Umbilical cord (tissue), 2 donors: ENCODE results near the gene DACT2. TPM values are rescaled to one million over a fixed set of nuclear protein-coding genes. Genes with fewer than 3 reads are reported as not detected.
"Not testable (repeated sequence)": the region's sequence is repeated elsewhere in the genome, so short reads cannot be mapped to it uniquely, and the experiment has no call there.

ENCODE experiments used
- DNase-seq: peaks from one replicate; pipeline ENCODE4 v3.0.0-alpha.2; 2015; ENCODE audit warnings: low spot score
- total RNA-seq: library from RNA; depleted of rRNA; stranded (reverse); fragments of >200 nt; gene quantifications from one replicate; pipeline ENCODE4 v1.2.3, GENCODE V29; 2014; ENCODE audit warnings: low replicate concordance; ENCODE audit not compliant: insufficient read depth

DACT2 gene
- total RNA-seq, 1 donor from 2014 or later: 8.7 TPM

DNA sequence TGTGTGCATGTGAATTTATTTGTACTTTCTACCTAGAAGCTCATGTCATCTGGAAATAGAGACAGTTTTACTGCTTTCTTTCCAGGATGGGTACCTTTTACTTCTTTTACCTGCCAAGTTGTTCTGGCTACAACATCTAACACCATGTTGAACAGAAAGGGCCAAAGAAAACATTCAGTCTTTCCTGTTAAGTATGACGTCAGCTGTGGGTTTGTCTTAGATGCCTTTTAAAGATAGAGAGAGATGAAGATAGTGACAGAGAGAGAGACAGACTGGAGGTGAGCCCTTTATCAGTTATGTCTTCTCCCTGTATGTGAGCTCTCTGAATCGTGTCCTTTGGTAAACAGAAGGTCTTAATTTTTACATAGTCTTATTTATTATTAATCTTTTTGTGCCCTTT, 3.4 kb upstream of the DACT2 start:
- peak; percentile 33 for DNase-seq

DNA sequence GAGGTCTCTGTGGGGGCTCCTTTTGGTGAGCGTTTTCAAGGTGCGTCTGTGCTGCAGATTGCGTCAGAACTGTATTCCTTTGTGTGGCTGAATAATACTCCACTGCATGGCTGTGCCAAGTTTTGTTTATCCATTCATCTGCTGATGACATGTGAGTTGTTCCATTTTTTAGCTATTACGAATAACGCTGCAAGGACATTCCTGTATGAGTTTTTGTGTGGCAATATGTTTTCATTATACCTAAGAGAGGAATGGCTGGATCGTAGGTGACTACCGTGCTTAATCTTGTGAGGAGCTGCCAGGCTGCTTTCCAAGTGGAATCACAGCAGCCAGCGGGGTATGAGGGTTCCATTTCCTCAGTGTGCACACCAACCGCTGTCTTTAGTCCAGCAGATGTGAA, 1.1 kb upstream of the DACT2 start:
- no peak for DNase-seq

DNA sequence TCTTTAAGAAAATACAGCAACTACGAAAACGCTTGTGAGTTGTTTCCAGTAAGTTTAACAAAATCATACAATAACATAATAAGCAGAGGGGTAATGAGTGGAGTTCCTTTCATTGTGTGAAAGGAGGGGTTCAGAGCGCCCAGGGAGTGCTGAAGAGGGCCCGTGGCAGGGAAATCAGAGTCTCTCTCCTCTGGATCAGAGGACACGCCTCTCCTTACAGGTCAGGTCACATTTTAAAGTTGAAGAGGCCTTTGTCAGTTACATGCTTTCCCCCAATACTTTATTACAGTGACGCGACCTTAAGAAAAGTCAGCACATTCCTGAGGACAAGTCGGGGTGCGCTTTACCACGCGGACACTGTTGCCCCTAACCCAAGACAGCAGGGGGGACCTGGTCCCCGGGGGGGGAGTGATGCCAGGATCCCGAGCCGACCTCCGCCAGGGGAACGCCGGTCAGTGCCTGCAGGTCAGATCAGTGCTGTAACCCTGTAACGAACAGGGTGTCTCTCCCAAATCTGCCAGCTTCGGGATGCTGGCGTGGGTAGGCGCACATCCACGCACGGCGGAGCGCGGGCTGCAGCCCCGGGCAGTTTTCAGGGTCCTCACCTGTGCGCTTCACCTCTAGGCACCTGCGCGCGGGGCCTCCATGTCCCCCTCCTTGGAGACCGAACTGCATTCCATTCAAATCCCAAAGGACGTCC, 848 bp downstream of the DACT2 start:
- peak; percentile 14 for DNase-seq

DNA sequence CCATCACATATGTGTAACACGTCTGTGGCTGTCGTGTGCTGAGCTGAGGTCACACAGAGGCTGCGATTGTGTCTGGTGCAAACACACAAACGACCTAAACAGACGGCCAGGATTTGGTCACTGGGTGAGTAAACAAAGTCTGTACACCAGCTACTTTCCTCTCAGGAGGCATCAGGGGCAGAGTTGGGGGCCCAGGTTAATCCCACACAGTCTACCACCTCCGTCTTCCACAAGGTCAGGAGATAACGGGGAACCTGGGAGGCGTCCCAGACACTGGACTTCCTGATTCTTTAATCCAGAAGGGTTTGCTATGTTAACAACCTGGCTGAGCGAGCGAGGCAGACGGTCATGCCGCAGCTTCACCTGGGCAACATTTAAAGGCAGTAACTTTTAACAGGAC, 1.5 kb downstream of the DACT2 start:
- DNase-seq: no peak

DNA sequence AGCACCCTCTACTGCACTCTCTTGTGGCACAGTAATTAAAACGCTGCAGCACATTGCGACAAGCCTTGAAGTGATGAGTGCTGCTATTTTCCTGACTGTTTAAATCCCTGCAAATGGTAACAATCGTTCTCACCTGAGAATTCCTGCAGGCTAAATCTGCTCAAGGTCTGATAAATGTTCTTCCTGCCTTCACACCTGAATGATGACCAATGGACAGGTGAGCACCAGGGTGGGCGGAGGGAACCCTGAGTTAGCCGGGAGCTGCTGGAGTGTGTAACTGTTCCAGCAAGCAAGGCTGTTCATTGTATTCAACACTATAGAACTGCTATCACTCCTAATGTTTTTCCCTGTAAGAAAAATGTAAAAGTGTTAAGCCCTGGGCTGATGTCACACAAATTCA, 4.0 kb downstream of the DACT2 start:
- no peak for DNase-seq

DNA sequence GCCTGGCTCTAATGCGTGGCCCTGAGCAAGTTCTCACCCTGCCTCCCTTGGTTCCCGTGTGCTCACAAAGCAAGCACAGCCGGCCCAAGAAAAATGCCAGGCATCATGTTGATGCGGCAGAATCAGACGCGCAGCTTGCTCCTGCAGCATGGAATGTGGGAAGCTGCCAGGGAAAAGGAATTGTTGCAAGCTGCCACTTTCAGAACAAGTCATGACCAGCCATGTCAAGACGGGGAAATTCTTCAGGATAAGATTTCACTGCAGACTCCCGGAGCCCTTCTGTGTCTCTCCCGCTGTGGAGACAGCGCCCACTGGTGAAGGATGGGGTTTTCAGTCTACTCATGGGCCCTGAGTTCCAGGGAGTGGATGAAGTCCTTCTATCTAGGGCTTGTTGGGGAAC, 4.6 kb downstream of the DACT2 start:
- peak; percentile 93 for DNase-seq

DNA sequence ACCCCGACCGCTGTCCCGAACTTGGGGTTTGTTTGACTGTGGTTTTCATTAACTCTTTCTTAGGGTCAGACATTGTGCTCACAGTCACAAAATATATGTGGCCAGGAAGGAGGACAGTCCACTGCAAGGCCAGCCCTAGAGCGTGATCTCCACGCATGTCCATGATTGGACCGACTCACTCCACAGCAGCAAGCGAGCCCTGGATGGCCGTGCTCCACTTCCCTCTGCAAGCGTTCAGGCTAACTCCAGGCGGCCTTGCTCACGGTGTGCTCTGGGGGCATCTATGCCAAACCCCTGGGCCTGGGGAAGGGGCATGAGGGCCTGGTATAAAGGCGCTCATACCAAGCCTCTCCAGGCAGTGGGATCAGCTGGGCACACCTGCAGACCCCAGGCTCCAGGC, 5.6 kb downstream of the DACT2 start:
- DNase-seq: no peak

DNA sequence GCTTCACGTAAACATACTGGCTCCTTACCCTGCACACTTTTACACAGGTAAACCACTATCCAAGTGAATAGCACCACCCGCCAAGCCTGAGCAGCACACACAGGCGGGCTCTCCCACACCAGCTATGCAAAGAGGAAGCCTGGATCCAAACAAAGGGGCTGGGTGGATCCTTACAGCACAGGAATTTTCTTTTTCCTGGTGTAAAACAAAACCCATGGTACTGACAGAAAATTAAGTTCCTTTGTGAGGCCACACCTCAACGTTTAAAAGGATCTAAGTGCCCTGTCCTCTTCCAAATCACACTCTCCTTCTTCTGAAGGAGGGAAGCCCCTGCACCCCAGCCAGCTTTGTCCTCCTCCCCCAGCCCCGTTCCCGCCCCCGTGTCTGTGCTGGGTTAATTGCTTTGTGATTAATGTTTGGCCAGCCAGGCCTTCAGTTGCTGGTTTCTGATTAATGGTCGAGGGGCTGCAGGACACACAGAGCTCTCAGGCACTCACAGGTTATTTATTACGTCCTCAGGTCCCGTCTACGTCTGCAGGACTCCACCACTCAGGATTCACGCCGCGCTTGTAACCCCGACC, 6.1 kb downstream of the DACT2 start:
- peak; percentile 47 for DNase-seq

DNA sequence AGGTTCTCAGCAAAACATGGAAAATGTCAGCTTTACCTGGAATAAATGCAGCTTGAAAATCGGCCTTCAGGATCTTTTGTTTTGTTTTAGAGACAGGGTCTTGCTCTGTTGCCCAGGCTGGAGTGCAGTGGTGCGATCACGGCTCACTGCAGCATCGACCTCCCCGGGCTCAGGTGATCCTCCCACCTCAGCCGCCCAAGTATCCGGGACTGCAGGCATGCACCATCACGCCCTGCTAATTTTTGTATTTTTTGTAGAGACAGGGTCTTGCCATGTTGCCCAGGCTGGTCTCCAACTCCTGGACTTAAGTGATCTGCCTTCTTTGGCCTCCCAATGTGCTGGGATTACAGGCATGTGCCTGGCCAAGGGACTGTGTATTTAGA, 7.5 kb downstream of the DACT2 start:
- DNase-seq: not testable (repeated sequence)

DNA sequence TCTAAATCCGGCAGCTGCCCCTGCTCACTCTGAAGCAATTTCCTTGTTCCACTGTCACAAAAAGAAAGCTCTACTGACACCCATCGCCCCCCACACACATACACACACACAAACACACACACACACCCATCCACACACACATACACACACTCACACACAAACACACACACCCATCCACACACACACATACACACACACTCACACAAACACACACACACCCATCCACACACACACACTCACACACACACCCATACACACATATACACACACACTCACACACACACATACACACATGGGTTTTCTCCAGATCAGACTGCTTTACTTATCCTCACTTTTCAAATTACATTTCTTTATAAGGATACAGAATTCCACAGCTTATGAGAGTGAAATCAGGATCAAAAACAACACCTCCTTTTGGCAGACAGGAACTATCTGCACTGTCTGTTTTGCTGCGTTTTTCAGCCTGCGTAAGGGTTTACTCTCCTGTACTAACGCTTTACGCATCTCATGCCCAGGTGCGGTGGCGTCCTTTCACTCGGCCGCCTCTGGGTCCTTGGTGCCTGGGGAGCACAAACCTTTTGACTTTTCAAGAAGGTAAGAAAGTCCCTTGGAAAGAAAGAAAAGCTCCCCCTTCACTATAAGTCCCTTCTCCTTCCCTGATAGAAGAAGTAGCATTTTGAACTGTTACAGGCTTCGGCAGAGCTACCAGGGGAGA, 8.0 kb downstream of the DACT2 start:
- no peak for DNase-seq

DNA sequence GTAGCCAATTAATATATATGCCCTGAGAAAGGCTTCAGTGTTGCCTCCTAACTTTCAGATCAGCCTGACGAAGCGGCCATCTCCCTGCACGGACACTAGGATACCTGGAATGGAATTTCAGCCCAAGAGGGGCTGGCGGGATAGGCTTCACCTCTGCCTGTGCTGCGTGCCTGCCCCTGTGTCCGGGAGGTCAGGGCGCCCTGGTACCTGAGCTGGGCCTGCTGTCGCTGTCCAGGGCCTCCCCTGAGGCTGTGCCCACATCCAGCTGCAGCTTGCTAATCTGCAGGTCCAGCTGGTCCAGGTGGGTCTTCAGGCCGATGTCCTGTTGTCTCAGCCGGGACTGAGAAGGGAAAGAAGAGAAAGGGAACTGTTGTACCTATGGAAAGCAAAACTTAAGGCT, 8.6 kb downstream of the DACT2 start:
- no peak for DNase-seq

DNA sequence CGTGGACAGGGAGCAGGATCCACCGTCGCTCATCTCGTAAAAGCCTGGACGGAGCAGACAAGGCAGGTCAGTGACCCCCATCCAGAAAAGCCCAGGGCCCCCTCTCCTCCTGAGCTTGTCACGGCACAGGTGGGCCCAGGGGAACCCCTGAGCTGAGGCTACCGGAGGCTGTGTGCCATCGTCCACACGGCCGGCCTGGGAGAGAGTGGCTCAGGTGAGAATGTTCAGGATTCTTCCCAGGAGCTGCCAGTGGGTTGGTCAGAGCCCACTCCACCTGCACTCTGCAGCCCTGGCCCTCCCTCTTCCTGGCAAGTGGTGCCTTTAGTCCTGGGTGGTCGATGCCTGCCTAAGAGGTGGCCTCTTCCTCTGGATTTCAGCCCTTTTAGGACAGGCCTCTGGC, 9.2 kb downstream of the DACT2 start:
- no peak for DNase-seq

DNA sequence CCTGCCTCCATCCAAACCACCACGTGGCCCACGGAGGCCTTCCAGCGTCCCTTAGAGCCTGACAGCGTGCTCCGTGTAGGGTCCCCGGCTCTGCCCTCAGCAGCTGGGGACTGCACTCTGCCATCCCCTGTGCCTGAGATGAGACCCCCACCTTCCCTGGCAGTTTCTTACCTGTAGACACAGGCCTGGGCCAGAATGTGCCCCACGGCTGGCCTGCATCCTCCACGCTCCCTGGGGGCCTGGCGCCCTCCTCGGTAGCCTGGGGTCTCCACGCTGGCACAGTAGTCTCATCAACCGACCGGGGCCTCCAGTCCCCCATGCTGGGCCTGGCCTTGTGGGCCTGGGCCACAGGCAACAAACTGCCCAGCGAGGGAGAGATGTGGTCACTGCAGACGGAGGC, 9.6 kb downstream of the DACT2 start:
- DNase-seq: no peak

DNA sequence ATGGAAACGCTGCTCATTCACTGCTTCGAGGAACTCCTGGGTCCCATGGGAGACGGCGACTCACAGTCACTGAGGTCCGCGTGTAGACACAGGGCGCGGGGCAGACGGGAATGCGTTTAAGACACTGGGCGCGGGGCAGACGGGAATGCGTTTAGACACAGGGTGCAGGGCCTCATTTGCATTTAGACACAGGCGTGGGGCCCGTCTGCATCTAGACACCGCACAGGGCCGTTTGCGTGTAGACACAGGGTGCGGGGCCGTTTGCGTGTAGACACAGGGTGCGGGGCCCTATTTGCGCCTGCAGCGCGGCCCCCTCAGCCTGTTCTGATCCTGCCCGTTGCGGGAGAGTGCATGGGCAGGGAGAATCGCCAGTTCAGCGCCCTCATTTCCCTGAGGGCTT, 10.4 kb downstream of the DACT2 start:
- no peak for DNase-seq

DNA sequence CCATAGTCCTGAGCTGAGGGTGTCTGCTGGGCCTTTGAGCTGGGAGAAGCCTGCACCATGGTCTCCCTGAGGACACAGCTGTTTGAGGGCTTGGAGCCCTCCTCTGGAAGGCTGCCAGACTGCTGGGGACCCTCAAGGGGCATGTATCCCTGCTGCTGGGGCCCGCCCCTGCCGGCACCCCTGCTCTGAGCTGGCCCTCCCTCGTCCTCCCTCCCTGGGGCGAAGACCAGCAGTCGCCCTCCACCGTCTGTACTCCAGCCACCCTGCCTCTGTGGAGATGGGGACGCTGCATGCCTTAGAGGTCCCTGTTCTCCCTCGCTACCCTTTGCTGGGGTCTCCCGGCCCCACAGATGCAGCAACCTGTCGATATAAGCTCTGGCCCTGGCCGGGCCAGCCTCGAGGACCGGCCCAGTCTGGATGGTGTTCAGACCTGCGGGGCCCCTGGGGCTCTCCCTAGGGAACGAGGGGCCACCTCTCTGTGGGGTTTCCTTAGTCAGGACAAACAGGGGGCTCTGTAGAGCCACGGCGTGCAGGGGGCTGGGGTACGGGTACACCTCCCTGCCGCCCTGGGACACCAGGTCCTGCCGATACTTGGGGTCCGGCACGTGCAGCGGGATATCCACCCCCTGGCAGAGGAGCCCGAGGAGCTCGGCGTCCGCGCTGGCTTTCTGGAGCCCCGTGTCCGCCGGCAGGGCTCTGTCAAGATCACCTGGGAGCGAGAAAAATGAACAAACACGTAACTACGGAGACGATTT, 11.0 kb downstream of the DACT2 start:
- DNase-seq: no peak

DNA sequence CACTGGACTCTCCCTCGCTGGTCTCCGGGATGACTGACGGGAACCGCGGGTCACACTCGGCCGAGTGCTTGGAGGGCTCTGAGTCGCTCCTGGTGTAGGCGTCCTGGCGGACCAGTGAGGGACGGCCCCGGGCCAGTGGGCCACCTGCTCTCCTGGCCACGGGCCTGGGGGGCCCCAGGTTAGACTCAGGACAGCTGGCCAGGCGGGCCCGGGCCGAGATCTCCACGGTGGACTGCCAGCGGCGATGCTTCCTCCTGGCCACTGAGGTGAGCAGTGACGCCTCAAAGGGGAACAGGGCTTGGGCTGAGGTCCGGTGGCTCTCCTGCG, 11.9 kb downstream of the DACT2 start:
- DNase-seq: no peak

DNA sequence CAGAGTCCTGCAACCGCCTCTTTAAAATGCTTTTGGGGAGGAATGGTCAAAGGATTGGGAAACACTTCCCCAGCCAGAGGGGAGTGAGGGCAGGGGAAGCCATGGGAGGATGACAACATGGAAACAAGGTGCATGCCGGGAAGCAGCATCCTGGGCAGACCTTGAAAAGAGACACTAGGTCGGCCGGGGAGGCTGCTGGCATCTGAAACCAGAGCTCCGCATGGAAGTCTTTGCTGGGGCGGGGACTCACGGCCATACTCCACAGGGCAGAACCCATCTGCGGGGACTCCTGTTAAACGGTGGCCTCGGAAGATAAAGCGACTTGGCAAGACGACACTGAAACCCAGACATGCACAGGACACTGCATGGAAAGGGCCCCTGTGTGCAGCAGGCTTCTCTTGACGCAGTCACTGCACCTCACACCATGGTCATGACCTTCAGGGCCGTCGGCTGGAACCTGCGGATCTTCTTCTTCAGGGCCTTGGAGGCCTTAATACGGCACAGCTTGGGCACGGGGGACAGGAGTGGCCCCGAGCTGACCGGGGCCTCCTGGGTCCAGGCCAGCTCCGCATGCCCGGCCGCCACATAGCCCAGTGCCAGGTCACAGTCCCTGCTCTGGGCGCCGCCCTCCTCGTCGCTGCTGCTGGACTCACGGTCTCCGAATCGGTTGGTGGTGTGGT, 12.4 kb downstream of the DACT2 start:
- DNase-seq: no peak

DNA sequence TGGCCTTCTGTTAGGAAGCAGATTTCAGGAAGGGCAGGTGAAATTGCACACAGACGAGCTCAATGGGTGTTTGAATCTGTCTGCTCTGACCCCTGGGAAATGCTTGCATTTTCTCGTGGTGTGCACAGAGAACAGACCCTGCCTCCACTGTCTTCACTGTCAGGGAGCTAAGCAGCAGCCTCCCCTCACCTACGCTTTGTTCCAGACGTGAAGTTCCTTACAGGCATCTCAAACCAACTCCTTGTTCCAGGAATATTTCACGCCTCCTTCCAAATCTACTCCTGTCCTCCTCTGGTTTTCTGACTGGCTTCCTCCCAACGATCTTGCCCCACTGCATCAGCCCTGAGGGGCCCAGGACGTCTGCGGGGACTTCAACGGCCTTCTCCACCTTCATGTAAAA, 13.7 kb downstream of the DACT2 start:
- DNase-seq: no peak

DNA sequence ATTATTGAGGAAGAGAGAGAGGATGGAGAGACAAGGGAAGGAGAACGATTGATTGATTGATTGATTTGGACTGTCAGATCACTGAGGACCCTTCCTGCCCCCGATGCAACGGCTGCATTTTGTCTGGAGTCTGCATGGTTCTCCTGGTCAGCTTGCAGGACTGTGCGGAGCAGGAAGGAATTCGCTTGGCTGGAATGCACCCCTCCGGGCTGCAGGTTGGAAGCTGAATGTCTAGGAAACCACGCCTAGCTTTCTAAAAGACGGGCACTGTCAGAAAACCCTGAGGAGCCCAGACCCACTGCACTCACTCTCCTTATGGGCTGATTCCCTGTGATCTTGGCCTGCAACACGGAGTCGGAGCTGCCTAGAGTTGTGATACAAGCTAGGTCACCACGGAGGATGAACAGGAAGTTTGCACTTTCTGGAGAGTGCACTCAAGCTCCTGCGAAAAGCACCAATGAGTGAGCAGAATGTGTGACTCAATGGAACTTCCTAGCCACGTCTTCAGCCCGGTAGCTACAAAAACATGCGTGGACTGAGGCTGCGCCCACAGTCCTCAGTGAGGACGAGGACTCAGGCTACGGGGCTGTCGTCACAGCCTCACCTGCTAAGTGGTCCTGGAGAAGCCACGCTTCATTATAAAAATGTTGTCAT, 14.4 kb downstream of the DACT2 start:
- DNase-seq: no peak

DNA sequence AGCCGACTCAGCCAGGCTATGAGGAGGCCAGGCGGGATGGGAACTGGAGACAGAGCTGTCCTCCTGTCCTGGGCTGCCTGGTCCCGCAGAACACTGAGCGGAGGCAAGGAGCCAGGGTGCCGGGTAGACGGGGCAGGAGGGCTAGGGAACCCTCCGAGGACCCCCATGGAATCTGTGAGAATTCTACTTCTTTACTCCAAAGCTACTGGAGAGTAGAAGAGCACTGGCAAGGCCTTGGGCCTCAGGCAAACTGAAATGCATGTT, 14.9 kb downstream of the DACT2 start:
- no peak for DNase-seq

DNA sequence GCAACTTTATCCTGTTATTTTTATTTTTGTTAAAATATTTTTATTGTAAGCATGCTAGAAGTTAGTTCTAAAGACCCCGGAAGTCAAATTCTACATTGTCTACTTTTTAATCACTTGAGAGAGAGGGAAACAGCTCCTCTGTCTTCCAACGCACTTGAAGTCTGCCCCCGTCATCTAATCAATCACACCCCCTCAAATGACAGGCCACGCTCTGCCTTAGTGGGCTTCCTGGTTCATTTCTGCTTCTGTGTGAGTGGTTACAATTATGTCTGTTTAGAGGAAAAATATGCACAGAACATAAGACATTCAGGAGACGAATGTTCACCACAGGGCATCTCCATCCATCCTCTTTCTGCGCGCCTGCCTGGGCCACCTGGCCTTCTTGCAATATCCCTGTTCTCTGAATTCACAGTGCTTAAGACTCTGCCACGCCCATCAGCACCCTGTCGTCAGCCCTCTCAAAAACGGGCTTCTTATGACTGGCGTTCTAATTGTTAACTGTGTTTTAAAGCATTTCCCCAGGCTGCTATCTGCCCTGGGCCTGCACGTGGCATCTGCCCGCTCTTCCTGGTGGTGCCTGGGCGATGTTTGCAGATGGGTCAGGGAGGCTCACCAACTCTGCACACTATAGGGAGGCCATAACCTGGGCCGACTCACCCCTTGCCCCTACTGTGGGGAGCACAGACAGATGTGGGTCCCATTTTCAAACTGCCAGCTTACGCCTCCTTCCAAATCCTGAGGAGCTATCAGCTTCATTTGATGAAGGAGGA, 15.4 kb downstream of the DACT2 start:
- DNase-seq: no peak
